ENCODE results near the gene KRT16.
"Not testable (repeated sequence)": the region's sequence is repeated elsewhere in the genome, so short reads cannot be mapped to it uniquely, and the experiment has no call there.

KRT16 gene

GRCh38 chr17:41612376-41613160 lies at the start of gene KRT16:
Gene KRT16 (minus strand): TSS chr17:41612767. CDS start chr17:41612688, 79 bp downstream.
- not testable (repeated sequence) for DNase-seq

- no peak for DNase-seq
These were observed 47.7 kb upstream of the KRT16 start for GRCh38 chr17:41660221-41660711.

GRCh38 chr17:41659427-41660212 lies 47.1 kb upstream of the KRT16 start:
- no peak for DNase-seq

- no peak for DNase-seq
These were observed 46.3 kb upstream of the KRT16 start for GRCh38 chr17:41658846-41659245.

- no peak for DNase-seq
These were observed 45.4 kb upstream of the KRT16 start for GRCh38 chr17:41657936-41658335.

- peak in 2 of 3 donors; percentile 32 to 55 for DNase-seq
These were observed 44.7 kb upstream of the KRT16 start for GRCh38 chr17:41657176-41657754.

- no peak for DNase-seq
These were observed 43.9 kb upstream of the KRT16 start for GRCh38 chr17:41656249-41657023.

- DNase-seq: no peak
These were observed 43.1 kb upstream of the KRT16 start for GRCh38 chr17:41655611-41656111.

- no peak for DNase-seq
These were observed 42.4 kb upstream of the KRT16 start for GRCh38 chr17:41654678-41655607.

DNA sequence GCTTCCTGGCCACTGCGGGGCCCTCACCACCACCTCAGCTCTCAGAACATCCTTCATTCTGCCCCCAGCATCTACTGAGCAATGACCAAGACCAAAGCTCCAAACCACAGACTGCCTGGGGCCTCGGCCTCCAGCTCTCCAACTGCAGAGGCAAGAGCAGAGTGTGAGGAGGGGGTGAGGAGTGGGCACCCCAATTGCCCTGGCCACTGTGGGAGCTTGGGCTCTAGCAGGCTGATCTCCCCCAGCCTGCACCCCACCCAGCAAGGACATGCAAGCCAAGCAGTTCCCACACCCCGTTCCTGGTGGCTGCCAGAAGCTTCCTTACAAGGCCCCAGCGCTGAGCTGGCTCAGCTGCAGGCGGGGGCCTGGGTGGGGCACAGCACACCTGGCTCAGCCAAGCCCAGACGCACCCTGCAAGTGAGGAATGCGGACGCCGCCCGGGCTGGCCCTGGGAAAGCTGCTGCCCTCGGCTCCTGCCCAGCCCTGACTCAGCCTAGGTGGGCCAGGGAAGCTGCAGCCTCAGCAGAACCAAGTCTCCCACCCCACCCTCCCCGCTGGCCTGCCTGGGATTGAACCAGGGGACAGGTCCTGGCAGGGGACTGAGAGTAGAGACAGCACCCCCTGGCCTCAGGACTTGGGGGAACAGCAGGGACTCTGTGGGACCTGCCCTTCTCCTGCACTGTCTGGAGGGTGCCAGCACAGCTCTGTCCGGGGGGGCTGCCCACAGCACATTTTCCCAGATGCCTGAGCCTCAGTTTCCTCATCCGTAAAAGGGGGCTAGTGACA lies 41.5 kb upstream of the KRT16 start:
- DNase-seq: no peak

DNA sequence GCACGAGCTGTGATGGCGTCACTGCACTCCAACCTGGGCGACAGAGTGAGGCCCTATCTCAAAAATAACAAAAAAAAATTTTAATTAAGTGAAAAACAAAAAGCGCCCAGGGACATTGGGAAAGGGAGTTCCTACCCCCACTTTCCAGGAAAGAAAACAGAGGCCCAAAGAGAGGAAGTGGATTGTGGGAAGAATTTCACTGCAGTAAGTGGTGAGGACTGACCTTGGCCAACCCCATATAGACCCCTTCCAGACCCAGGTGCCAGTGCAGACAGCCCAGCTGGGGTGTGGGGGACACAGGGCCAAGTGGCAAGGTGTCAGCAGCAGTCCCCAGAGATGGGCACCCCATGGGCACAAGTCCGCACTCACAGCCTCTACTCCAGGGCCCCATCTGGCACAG lies 40.9 kb upstream of the KRT16 start:
- DNase-seq: no peak

DNA sequence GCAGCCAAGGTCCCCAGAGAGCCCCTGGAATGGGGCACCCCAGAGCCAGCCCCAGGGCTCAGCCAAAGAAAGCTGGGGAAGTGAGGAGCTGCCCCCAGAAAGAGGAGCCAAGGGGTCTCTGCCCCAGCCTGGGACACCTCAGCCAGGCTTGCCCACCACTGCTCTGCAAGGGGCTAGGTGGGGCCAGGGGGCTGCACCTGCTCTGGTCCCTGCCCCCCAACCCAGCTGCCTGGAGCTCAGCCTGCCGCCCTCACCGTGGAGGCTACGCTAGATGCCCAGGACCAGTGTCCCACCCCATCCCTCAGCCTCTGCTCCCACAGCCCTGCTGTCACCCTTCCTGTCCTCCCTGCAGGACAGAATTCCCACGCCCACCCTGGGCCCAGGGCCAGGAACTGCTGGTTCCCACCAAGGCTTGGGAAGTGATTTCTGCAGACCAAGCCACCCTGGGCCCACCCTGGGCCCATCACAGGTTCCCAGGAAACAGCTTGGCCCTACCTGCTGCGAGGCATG lies 39.9 kb upstream of the KRT16 start:
- no peak for DNase-seq

DNA sequence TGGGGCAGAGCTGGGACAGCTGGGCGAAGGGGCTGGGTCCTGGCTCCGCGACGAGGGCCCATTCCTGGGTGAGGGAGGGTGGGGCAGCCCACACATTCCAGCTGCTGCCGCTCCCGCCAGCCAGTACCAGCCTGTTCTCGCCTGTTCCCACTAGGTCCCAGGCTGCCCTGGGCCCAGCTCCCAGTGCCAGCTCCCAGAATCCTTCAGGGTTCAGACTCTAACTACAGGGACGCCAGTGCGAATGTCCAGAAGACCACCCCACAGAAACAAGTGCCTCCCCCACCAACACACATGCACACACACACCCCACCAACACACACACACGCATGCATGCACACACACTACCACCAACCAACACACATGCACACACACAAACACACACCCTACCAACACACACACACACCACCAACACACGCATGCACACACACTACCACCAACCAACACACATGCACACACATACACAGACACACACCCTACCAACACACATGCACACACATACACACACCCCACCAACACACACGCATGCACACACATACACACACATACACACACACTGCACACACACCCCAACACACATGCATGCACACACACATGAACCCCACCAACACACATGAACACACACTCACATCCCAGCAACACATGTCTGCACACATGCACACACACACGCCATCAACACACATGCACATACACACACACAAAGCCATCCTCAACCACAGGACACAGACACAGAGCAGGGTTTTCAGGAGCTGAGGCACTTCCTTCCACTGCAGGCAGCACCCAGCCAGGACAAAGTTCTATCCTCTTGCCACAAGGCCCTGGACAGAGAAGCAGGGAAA lies 39.3 kb upstream of the KRT16 start:
- DNase-seq: no peak

DNA sequence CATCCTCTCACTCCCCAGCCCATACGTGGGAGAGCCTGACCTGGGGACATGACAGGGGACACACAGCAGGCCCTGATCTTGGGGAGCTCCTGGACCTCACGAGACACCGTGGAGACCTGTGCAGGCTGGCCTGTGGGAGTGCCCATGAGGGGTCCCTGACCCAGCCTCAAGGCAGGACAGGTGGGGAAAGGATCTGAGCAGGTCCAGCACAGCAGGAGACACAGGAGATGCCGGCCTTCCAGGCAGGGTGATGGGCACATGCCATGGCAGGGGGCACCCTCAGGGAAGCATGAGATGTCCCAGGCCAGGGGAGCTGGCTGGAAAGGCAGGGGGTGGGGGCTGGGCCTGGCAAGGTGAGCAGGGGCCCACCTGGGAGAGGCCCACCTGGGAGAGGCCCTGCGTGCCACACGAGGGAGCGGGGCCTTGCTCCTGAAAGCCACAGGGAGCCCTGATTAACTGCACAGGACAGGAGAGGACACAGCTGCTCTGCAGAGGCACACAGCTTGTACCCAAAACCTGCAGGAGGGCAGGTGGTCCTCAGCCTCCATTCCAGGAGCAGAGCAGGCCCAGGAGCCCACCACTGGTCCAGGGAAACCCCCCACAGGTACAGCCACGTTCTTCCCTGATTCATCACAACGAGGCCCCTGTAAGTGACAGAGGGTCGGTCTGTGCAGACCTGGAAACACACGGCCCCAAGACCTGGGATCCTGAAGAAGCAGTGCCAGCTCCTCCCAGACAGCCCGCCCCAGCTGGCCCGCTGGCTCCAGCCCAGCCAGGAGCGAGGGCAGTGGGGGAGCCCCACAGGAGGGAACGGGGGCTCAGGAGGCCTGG lies 38.4 kb upstream of the KRT16 start:
- peak in 1 of 3 donors; percentile 18 for DNase-seq

DNA sequence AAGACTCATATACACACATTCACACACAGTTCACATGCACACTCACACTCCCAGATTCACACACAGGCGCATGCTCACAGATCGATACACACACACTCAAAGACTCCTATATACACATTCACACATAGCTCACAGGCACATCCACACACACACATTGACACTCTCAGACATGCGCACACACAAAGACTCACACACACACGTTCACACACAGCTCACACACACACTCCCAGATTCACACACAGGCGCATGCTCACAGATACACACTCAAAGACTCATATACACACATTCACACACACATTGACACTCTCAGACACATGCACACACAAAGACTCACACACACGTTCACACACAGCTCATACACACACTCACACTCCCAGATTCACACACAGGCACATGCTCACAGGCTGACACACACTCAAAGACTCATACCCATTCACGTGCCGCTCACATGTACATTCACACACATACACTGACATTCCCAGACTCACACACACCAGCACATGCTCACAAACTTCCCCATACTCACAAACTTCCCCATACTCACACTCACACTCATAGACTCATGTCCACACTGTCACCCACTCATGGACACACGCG lies 37.5 kb upstream of the KRT16 start:
- peak in 2 of 3 donors; percentile 21 to 35 for DNase-seq

DNA sequence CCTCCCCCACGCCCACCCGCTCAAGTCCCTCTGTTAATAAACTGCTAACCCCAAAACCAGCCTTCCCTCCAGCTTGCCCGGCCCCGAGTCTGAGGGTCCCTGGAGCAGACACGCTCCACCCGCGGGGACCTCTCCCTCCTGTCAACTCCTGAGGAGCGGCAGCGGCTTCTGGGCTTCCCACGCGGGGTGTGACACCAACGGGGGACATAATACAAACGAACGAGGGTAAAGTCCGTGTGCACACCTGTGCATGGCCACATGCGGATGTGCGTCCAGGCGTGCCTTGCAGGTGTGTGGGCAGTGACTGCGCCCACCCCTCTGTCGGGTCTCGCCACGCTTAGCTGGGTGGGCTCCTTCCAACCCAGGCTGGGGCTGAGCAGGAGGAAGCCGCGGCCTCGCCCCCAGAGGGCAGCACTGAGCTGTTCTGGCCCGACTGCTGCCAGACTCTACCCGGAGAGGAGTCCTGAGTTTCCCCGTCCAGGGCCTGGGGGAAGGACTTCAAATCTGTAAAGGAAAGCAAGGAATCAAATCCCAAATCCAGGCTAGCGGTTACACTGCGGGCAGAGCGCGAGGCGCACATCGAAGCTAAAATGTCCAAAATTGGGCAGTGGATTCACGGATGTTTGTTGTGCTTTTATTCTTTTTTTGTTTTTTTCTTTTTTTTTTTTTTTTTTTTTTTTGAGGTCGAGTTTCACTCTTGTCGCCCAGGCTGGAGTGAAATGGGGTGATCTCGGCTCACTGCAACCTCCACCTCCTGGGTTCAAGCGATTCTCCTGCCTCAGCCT lies 36.0 kb upstream of the KRT16 start:
- peak; percentile 85 to 94 (median 89) for DNase-seq

GRCh38 chr17:41647940-41648410 lies 35.4 kb upstream of the KRT16 start:
- DNase-seq: peak; percentile 85 to 92 (median 90)

Data from suppressor macrophage treated with lipopolysaccharide for 1 hour (primary cell).